GM12865 (cell line): ENCODE measurements around the gene ATP9B.

Source experiments
- DNase-seq: peaks from one replicate; pipeline ENCODE4 v3.0.0; 2010; ENCODE audit warnings: low read depth
- H3K4me3 ChIP-seq: 2 replicates; pipeline ENCODE4 v1.5.1; 2011; ENCODE audit warnings: mild to moderate bottlenecking, low read depth, low read length, control low read depth
- TF ChIP-seq, protein P1 (sequence below): IDR thresholded peaks from 2 replicates; pipeline ENCODE4 v1.5.1; 2011; ENCODE audit warnings: low read length, control low read depth, low read depth, inconsistent platforms; ENCODE audit not compliant: insufficient read depth; ENCODE audit errors: missing control alignments

Gene ATP9B

DNA sequence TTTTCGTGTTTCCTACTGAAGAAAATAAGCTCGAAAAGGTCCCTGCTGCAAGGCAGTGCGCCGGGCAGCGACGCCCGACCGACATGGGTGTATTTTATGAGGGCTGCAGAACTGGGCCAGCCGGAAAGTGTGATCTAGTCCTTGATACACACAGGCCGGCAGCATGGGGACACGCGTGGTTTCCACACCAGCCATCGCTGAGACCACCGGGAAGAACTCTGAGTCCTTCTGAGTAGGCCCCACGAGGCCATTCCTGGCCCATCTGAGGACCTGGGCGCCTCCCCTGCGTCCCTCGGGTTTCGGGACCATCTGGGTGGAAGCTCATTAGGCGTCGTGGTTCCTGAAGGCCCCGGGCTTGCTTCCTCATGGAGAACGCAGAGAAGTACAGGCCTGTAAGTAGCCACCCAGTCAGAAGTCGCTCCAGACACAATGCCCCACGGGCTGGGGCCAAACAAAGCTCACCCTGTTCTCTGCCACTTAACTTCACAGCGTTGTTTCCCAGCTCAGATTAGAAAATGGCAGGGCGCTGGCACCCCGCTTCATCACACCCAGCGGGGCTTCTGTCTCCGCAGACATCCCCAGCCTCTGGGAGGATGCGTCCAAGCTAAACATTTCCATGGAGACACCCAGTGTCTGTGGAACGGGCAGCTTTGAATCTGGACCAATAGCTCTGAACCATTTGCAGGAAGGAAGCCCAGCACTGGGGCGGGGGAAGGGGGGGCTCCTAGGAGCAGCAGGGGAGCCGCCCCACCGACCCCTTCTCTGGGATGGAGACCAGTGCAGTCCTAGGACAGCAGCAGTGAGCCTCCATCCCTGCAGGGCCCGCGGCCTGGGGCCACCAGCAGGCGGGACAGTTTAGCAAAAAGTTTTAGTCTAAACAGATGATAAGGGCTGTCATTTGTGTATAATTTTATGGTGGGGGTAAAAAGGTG lies 328.9 kb downstream of the ATP9B start:
- TF ChIP-seq, protein P1, sequence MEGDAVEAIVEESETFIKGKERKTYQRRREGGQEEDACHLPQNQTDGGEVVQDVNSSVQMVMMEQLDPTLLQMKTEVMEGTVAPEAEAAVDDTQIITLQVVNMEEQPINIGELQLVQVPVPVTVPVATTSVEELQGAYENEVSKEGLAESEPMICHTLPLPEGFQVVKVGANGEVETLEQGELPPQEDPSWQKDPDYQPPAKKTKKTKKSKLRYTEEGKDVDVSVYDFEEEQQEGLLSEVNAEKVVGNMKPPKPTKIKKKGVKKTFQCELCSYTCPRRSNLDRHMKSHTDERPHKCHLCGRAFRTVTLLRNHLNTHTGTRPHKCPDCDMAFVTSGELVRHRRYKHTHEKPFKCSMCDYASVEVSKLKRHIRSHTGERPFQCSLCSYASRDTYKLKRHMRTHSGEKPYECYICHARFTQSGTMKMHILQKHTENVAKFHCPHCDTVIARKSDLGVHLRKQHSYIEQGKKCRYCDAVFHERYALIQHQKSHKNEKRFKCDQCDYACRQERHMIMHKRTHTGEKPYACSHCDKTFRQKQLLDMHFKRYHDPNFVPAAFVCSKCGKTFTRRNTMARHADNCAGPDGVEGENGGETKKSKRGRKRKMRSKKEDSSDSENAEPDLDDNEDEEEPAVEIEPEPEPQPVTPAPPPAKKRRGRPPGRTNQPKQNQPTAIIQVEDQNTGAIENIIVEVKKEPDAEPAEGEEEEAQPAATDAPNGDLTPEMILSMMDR, result no peak
- H3K4me3 ChIP-seq, result no peak overlapping the region
- DNase-seq, result no peak

DNA sequence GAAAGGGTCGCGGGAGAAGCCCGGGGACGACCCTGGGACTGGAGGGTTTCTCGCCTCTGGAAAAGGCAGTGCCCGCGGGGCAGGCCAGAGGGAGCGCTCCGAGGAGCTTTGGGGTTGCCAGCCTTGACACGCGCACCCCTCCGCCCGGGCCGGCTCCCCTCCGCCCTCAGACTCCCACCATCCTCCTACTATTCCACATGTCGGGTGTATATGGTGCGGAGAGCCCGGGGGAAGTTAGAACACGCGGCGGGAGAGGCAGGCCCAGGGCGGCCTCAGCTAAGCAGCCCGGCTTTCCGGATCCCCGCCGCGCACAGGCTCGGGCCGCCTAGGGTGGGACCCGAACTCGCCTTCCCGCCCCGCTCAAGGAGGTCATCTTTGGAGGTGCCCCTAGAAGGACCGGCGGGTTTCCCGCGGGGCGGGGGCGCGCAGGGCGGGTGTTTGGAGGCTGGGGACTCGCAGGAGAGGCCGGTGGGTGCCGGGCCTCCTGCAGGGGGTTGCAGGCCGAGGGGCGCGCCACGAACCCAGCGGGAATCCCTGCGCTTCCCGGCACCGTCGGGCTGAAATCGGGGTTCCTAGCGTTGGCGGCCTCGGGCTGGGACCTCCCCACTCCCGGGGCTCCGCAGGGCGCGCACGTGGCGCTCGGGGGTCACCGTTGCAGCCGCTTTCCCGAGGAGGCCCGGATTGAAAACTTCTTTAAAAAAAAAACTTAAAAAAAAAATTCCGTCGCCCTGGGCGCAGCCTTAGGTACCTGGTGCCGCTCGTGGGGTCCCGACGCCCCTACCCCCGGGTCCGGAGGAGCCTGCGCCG lies 330.3 kb downstream of the ATP9B start:
- TF ChIP-seq, protein P1, result no peak
- peak; percentile 34 for DNase-seq
- H3K4me3 ChIP-seq, result peak overlapping the region; percentile 76

DNA sequence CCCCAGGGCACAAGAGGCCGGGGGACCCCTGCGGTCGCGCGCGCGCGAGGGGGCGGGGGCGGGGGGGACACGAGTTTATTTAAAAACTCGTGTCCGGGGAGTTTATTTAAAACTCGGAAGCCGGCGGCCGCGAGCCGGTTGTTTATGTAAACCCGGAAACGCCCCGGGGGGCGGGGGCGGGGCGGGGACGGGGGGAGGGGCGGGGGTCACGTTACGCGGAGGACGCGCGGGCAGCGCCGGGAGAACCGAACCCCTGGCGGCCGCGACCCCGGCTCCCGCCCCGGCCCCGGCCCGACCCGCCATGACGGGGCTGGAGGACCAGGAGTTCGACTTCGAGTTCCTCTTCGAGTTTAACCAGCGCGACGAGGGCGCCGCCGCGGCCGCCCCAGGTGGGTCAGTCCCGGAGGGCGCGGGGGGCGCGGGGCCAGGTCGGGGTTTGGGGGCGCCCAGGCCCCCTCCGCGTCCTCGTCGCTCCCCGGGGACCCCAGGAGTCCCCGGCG lies 330.9 kb downstream of the ATP9B start:
- peak overlapping the region; percentile 76 for H3K4me3 ChIP-seq
- peak; percentile 71 for DNase-seq
- TF ChIP-seq, protein P1, result no peak

DNA sequence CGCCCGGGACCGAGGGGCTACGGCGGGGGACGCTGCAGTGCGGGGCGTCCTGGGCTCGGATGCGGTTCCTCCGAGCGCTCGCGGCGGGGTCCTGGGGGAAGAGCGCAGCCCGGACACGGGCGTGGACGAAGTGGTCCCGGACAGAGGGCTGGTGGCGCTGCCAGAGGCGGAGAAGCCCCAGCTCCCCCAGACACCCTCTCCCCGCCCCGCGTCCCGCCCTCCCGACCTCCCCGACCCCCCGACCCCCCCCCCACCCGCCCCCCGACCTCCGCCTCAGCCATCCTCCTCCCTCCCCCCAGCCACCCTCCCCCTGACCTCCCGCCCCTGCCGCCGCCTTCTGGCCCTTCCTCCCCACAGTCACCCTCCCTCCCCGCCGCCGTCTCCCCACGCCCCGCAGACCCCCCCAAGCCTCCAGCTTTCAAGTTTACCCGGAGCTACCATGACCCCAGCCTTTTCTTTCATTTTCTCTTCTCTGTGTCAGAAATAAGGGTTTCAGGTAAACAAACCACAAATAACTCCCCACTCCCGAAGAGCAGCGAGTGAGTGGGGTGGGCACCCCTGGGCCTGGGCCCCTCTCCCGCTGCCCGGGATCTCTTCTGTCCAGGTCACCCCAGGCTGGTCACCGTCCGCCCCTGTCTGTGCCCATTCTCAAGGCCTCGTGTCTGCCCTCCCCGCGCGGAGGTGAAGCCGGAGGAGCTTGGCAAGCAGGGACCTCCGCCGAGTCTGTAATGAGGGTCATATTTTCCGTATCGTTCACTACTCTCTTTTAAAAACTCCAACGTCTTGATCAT lies 331.6 kb downstream of the ATP9B start:
- peak overlapping the region; percentile 60 for H3K4me3 ChIP-seq
- DNase-seq, result peak; percentile 43
- TF ChIP-seq, protein P1, result no peak

DNA sequence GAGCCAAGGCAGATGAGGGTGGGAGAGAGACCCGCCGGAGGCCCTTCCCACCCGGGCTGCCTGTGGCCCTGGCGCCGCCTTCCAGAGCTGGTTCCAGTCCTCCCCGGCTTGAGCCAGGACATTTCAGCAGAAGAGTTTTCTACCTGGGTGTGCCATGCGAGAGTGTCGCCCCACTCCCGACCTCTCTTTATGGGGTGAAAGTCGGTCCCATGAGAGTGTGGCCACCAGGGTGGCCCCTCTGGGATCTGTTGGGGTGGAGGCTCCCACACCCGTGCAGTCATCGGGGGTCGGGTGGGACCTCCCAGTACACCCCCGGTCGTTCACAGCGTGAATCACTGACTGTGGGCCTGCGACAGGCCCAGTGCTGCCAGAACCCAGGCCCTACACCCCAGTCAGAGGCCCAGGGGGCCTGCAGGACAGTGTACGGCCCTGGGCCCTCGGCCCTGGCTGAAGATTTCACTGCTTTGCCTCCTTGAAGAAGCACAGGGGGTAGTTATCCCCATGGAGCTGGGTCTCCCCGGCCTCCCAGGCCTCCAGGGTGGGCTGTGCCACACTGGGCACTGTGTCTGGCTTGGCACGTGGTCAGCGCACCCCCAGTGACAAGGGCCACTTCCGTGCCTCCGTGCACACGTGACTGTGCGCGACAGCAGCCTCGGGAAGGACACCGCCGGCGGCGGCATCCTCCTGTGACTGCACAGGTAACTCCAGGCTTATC lies 332.5 kb downstream of the ATP9B start:
- no peak overlapping the region for H3K4me3 ChIP-seq
- no peak for DNase-seq
- TF ChIP-seq, protein P1, result no peak

DNA sequence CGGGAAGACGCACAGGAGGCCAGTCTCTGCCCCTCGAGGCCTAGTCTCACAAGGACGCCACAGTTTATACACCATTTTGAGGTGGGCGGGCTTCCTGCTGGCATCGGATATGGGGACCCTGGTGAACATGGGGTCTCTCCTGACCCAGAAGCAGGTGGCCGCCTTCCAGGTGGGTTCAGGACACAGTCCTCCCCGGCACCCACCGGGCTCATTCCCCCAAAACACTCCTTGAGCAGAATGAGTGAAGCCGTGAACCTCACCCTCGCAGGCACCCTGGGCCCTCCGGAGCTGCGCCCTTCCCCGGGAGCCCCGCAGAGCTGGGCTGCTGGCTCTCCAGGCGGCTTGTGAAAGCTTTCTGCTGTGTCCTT lies 333.0 kb downstream of the ATP9B start:
- no peak for DNase-seq
- TF ChIP-seq, protein P1, result no peak
- H3K4me3 ChIP-seq, result no peak overlapping the region
